ENCODE data around the gene AAR2.

DNA sequence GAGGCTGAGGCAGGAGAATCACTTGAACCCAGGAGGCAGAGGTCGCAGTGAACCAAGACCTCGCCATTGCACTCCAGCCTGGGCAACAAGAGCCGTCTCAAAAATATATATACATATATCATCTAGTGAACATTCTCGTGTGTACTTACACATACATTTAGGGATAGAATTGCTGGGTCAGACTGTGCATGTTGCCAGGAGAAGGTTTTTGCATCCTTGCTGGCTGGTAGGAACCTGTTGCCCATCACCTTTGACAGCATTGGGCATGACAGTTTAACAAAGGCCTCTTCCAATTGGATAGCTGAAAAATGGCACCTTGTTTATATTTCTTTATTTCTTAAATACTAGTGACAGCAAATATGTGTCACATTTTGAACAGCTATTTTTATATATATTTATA, 5.4 kb downstream of the AAR2 start:
- TF ChIP-seq CTCF (IDR thresholded peaks at IDR 0.05) (no peak), POLR2AphosphoS5 (IDR thresholded peaks at IDR 0.05; ENCODE audit: low read depth, low read length) (no peak)
- TF ChIP-seq, protein P1, sequence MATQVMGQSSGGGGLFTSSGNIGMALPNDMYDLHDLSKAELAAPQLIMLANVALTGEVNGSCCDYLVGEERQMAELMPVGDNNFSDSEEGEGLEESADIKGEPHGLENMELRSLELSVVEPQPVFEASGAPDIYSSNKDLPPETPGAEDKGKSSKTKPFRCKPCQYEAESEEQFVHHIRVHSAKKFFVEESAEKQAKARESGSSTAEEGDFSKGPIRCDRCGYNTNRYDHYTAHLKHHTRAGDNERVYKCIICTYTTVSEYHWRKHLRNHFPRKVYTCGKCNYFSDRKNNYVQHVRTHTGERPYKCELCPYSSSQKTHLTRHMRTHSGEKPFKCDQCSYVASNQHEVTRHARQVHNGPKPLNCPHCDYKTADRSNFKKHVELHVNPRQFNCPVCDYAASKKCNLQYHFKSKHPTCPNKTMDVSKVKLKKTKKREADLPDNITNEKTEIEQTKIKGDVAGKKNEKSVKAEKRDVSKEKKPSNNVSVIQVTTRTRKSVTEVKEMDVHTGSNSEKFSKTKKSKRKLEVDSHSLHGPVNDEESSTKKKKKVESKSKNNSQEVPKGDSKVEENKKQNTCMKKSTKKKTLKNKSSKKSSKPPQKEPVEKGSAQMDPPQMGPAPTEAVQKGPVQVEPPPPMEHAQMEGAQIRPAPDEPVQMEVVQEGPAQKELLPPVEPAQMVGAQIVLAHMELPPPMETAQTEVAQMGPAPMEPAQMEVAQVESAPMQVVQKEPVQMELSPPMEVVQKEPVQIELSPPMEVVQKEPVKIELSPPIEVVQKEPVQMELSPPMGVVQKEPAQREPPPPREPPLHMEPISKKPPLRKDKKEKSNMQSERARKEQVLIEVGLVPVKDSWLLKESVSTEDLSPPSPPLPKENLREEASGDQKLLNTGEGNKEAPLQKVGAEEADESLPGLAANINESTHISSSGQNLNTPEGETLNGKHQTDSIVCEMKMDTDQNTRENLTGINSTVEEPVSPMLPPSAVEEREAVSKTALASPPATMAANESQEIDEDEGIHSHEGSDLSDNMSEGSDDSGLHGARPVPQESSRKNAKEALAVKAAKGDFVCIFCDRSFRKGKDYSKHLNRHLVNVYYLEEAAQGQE (IDR thresholded peaks at IDR 0.05; ENCODE audit: insufficient read depth in 1 of 2, low read depth in 2 of 2, low read length in 1 of 2), result no peak

All from Panc1 (cell line).